Fibroblast of villous mesenchyme (primary cell): ENCODE measurements around the gene SLC35F3. TPM values are rescaled to one million over a fixed set of nuclear protein-coding genes. Genes with fewer than 3 reads are reported as not detected.

Source experiments
- DNase-seq: peaks from one replicate; pipeline ENCODE4 v3.0.0-alpha.2; 2010; ENCODE audit warnings: low read depth
- H3K4me3 ChIP-seq: 2 replicates; pipeline ENCODE4 v1.5.1; 2011; ENCODE audit warnings: low read depth, mild to moderate bottlenecking, low read length
- CTCF ChIP-seq: IDR thresholded peaks from 2 replicates; pipeline ENCODE4 v1.5.1; 2012; ENCODE audit warnings: low read depth, mild to moderate bottlenecking, low read length; ENCODE audit not compliant: insufficient read depth
- total RNA-seq: library from RNA; depleted of rRNA; stranded (reverse); fragments of >200 nt; gene quantifications from 2 replicates; pipeline ENCODE4 v1.2.3, GENCODE V29; 2012

Gene SLC35F3
- total RNA-seq, 1 donor: 1.7 TPM

GRCh38 chr1:234125714-234126113 lies 221.2 kb downstream of the SLC35F3 start:
- DNase-seq: no peak
- no peak for TF ChIP-seq CTCF
- H3K4me3 ChIP-seq: no peak overlapping the region

- TF ChIP-seq CTCF: no peak
- DNase-seq: no peak
- H3K4me3 ChIP-seq: no peak overlapping the region
These were observed 222.7 kb downstream of the SLC35F3 start for GRCh38 chr1:234127026-234127671.

- no peak for TF ChIP-seq CTCF
- no peak overlapping the region for H3K4me3 ChIP-seq
- no peak for DNase-seq
These were observed 228.3 kb downstream of the SLC35F3 start for GRCh38 chr1:234132795-234133194.

- TF ChIP-seq CTCF: no peak
- H3K4me3 ChIP-seq: no peak overlapping the region
- no peak for DNase-seq
These were observed 230.4 kb downstream of the SLC35F3 start for GRCh38 chr1:234134878-234135277.

- H3K4me3 ChIP-seq: no peak overlapping the region
- TF ChIP-seq CTCF: no peak
- no peak for DNase-seq
These were observed 231.0 kb downstream of the SLC35F3 start for GRCh38 chr1:234135501-234135900.

- no peak for TF ChIP-seq CTCF
- H3K4me3 ChIP-seq: no peak overlapping the region
- no peak for DNase-seq
These were observed 231.6 kb downstream of the SLC35F3 start for GRCh38 chr1:234136073-234136472.

- no peak overlapping the region for H3K4me3 ChIP-seq
- peak; percentile 37 for DNase-seq
- no peak for TF ChIP-seq CTCF
These were observed 235.5 kb downstream of the SLC35F3 start for GRCh38 chr1:234139966-234140365.
